Keratinocyte (primary cell): ENCODE results near the gene FGD2. TPM values are rescaled to one million over a fixed set of nuclear protein-coding genes. Genes with fewer than 3 reads are reported as not detected.

Experiments used
- DNase-seq: peaks from one replicate; pipeline ENCODE4 v3.0.0-alpha.2; 2011; ENCODE audit warnings: low read depth, missing footprints, low spot score
- FAIRE-seq: peaks from 2 replicates; lab custom pipeline; 2011; peaks lifted over from hg19 to GRCh38; lab: Jason Lieb, UNC
- H2AFZ ChIP-seq: 2 replicates; pipeline ENCODE4 v1.6.0; 2012; ENCODE audit warnings: low read length, control low read depth, inconsistent platforms; ENCODE audit not compliant: control insufficient read depth
- H3K27ac ChIP-seq: 2 replicates; pipeline ENCODE4 v1.5.1; 2011; ENCODE audit warnings: low read length; ENCODE audit not compliant: control insufficient read depth, insufficient read depth
- H3K27me3 ChIP-seq: 3 replicates; pipeline ENCODE4 v1.6.0; 2011; ENCODE audit warnings: low read length; ENCODE audit not compliant: control insufficient read depth, insufficient read depth; ENCODE audit errors: extremely low read depth
- H3K36me3 ChIP-seq, 2 experiments: 2 replicates in 1 of 2; 3 replicates in 1 of 2; pipeline ENCODE4 v1.5.1; 2011; ENCODE audit warnings: low read length in 2 of 2, mild to moderate bottlenecking in 1 of 2; ENCODE audit not compliant: control insufficient read depth in 2 of 2, insufficient read depth in 2 of 2; ENCODE audit errors: extremely low read depth in 1 of 2
- H3K4me1 ChIP-seq: 3 replicates; pipeline ENCODE4 v1.5.1; 2011; ENCODE audit warnings: low read length; ENCODE audit not compliant: control insufficient read depth, insufficient read depth; ENCODE audit errors: extremely low read depth
- H3K4me2 ChIP-seq: 3 replicates; pipeline ENCODE4 v1.6.0; 2011; ENCODE audit warnings: low read depth, low read length; ENCODE audit not compliant: control insufficient read depth, insufficient read depth; ENCODE audit errors: extremely low read depth
- H3K4me3 ChIP-seq, 3 experiments: fragments of 200-600 bp in 1 of 3; sonication (generic) in 1 of 3; 2 replicates in 2 of 3; 3 replicates in 1 of 3; pipeline ENCODE4 v1.5.1; 2011 to 2016; ENCODE audit warnings: low read length in 3 of 3, mild to moderate bottlenecking in 3 of 3, control low read depth in 2 of 3, inconsistent platforms in 1 of 3, low read depth in 1 of 3, mixed read lengths in 1 of 3, mixed run types in 1 of 3, moderate library complexity in 1 of 3; ENCODE audit not compliant: control insufficient read depth in 2 of 3, insufficient read depth in 2 of 3; ENCODE audit errors: extremely low read depth in 1 of 3
- H3K79me2 ChIP-seq: 2 replicates; pipeline ENCODE4 v1.6.0; 2012; ENCODE audit warnings: low read length; ENCODE audit not compliant: control insufficient read depth, insufficient read depth
- H3K9ac ChIP-seq: 3 replicates; pipeline ENCODE4 v1.6.0; 2011; ENCODE audit warnings: low read length; ENCODE audit not compliant: control insufficient read depth, insufficient read depth; ENCODE audit errors: extremely low read depth
- H3K9me1 ChIP-seq: 3 replicates; pipeline ENCODE4 v1.6.0; 2011; ENCODE audit warnings: low read length; ENCODE audit not compliant: control insufficient read depth, insufficient read depth; ENCODE audit errors: extremely low read depth
- H3K9me3 ChIP-seq: 2 replicates; pipeline ENCODE4 v1.5.1; 2012; ENCODE audit warnings: low read depth, low read length; ENCODE audit not compliant: control insufficient read depth
- H4K20me1 ChIP-seq: 3 replicates; pipeline ENCODE4 v1.6.0; 2011; ENCODE audit warnings: low read length; ENCODE audit not compliant: control insufficient read depth, insufficient read depth; ENCODE audit errors: extremely low read depth
- CTCF ChIP-seq, 3 experiments: IDR thresholded peaks in 1 of 3; conservative IDR thresholded peaks in 1 of 3; optimal IDR thresholded peaks in 1 of 3; 2 replicates in 2 of 3; 3 replicates in 1 of 3; pipeline versions ENCODE3 to v1.5.1; 2011; ENCODE audit warnings: low read length in 3 of 3, mild to moderate bottlenecking in 3 of 3, moderate library complexity in 2 of 3, control low read depth in 1 of 3, inconsistent platforms in 1 of 3; ENCODE audit not compliant: insufficient read depth in 2 of 3; ENCODE audit errors: extremely low read depth in 1 of 3
- EZH2 ChIP-seq: IDR thresholded peaks from one replicate; pipeline ENCODE4 v1.6.1; 2012; ENCODE audit warnings: inconsistent platforms, mild to moderate bottlenecking, low read length, moderate library complexity
- dilution Hi-C: fragments of 300-500 bp; cut with MboI; formaldehyde crosslinking; loops from one replicate; pipeline ENCODE4 v1.7.0; 2020; ENCODE audit warnings: low sequenced_read_pairs; ENCODE audit not compliant: extremely low pct_ligation_motif_present
- polyA plus RNA-seq, 5 experiments: library from polyadenylated mRNA; depleted of rRNA in 3 of 5; stranded (reverse) in 3 of 5; stranded (forward) in 1 of 5; unstranded in 1 of 5; fragments of >200 nt; gene quantifications; 1 replicate in 1 of 5; 2 replicates in 3 of 5; 3 replicates in 1 of 5; pipeline versions ENCODE4 v1.2.1 to v1.2.3, GENCODE V29; 2011 to 2012; ENCODE audit warnings: missing spikeins in 2 of 5, low read depth in 1 of 5, low replicate concordance in 1 of 5

The FGD2 gene
- polyA plus RNA-seq, 1 donor (not counting 4 experiments of a cell fraction or from before 2014, with no cell fraction given) = 0.03 TPM

DNA sequence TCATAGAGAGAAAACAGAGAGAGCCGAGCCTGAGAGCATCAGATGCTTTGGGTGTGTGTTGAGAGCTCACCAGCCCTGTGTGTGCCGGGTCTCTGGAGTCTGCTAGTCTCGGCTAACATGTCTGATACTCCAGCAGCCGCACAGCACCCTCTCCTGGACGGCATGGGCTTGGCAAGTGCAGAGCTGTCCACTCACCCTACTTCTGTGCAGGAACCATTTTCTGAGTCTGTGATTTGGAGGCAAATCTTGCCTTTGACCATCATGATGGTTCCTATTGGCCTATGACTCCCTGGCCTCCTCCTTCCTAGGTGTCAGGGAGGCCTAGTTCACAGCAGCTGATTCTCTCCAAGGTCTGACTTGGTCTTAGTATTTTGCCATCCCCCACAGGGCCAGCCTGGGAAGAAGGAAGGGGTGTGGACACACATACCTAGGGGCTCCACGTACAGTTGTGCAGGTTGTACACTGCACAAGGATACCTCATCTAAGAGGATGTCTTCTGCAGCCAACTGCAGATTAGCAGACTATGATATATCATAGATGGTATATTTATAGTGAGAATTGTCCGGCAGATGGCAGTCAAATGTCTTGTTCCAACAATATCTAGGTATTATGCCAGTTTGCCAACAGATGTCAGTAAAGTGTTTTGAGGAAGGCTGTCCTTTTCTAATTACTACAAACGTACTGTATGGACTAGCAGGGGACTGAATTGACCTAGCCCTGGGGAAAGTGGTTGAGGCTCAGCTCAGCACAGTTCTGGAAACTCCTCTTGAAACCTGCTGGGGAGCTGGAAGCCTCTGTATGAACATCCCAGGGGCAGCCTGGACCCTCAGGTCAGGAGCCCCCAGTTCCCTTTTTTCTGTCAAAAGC, 13.0 kb downstream of the FGD2 start:
- Histone ChIP-seq H3K4me1 (peaks cover 23% of the 10 kb centered on the region), H3K27me3 (peaks cover 11% of the 10 kb centered on the region), H3K9me1 (no peaks in the 10 kb centered on the region), H3K36me3 (no peaks in the 10 kb centered on the region), H4K20me1 (no peaks in the 10 kb centered on the region), H3K9me3 (no peaks in the 10 kb centered on the region), H3K9ac (peak overlapping the region; percentile 19), H2AFZ (peak overlapping the region; percentile 82), H3K4me2 (peak overlapping the region; percentile 46), H3K27ac (no peak overlapping the region), H3K4me3 (no peak overlapping the region), H3K79me2 (no peaks in the 10 kb centered on the region)
- DNase-seq (no peak), FAIRE-seq (peak; percentile 70)
- TF ChIP-seq EZH2 (no peak), CTCF (optimal IDR thresholded peaks at IDR 0.05 in 1 of 3, IDR thresholded peaks at IDR 0.05 in 1 of 3, conservative IDR thresholded peaks at IDR 0.05 in 1 of 3; ENCODE audit: extremely low read depth in 1 of 3, insufficient read depth in 2 of 3, low read length in 3 of 3) (peak in 2 of 3 experiments; percentile 95 to 98)
- dilution Hi-C loops = no loop called here

GRCh38 chr6:37019065-37019450, 13.6 kb downstream of the FGD2 start:
- TF ChIP-seq EZH2 = no peak
- DNase-seq = no peak
- H3K79me2 ChIP-seq = no peaks in the 10 kb centered on the region
- no peak overlapping the region for H3K27ac ChIP-seq
- peaks cover 29% of the 10 kb centered on the region for H3K4me1 ChIP-seq
- no peak overlapping the region for H3K4me2 ChIP-seq
- no peaks in the 10 kb centered on the region for H3K9me3 ChIP-seq
- no peak overlapping the region for H3K9ac ChIP-seq
- no peaks in the 10 kb centered on the region for H3K36me3 ChIP-seq
- no peaks in the 10 kb centered on the region for H4K20me1 ChIP-seq
- no peak overlapping the region for H3K4me3 ChIP-seq
- peaks cover 11% of the 10 kb centered on the region for H3K27me3 ChIP-seq
- no peak overlapping the region for H2AFZ ChIP-seq
- dilution Hi-C loops = no loop called here
- FAIRE-seq = no peak
- no peaks in the 10 kb centered on the region for H3K9me1 ChIP-seq
